ENCODE measurements around the gene SMAGP.

GRCh38 chr12:51238510-51239334 is 31.5 kb downstream of the SMAGP start, which contains the start of gene DAZAP2:
- TF ChIP-seq CTCF (IDR thresholded peaks at IDR 0.05; ENCODE audit: insufficient read depth, low read length) = no peak
- no peak for TF ChIP-seq REST (IDR thresholded peaks at IDR 0.05; ENCODE audit: insufficient replicate concordance, low read depth)
- TF ChIP-seq POLR2AphosphoS5 (IDR thresholded peaks at IDR 0.05; ENCODE audit: low read depth) = peak; percentile 87
- TF ChIP-seq GABPA (IDR thresholded peaks at IDR 0.05; ENCODE audit: low read depth) = peak; percentile 62; the same call in 1 of the 2 replicates
- no peak for TF ChIP-seq SPI1 (IDR thresholded peaks at IDR 0.05; ENCODE audit: borderline replicate concordance, low read depth)

Measured in HL-60 (cell line).